ENCODE data around the gene STKLD1.

The STKLD1 gene

DNA sequence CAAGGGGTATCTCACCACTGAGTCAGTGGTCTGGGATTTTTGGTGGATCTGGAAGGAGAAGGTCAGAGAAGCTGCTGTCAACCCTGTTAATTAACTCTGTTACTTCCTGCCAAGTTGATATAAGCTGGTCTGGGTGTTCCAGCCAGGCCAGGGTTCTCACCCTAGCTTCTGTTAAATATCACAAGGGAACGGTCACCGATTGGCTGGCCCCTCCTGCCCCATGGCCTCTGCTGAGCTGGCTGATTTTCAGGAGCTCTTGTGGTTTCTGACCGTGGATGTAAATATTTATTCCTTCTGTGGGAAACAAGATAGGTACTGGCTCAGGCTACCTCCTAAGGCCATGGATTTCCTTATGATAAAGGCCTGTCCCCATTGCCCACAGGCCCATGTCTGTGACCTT lies 47.0 kb downstream of the STKLD1 start:
- Histone ChIP-seq H3K9me3 (ENCODE audit: control insufficient read depth in 1 of 2, low read length in 2 of 2) (no peaks in the 10 kb centered on the region), H3K36me3 (ENCODE audit: control insufficient read depth in 1 of 2, insufficient read depth in 2 of 2, low read length in 2 of 2) (peaks cover 0 to 3% of the 10 kb centered on the region in 2 donors)

DNA sequence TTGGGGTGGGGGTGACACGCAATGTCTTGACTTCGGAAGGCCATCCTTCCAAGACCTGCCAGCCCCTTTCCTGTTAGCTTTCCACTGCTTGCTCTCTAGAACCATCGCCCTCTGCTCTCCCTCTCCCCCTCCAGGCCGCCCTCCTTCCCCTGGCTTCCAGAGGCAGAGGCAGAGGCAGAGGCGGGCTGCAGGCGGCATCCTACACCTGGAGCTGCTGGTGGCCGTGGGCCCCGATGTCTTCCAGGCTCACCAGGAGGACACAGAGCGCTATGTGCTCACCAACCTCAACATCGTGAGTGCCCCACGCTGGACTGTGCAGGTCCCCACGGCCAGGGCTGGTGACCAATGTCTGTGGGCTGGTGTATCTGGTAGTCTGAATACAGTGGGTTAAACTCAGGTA lies 48.0 kb downstream of the STKLD1 start:
- Histone ChIP-seq H3K27me3 (ENCODE audit: low read depth, low read length) (peaks cover 4% of the 10 kb centered on the region), H3K4me3 (ENCODE audit: low read depth in 1 of 2, low read length in 2 of 2) (no peak overlapping the region), H3K9me3 (ENCODE audit: control insufficient read depth in 1 of 2, low read length in 2 of 2) (no peaks in the 10 kb centered on the region), H3K27ac (ENCODE audit: low read length) (no peak overlapping the region), H3K36me3 (ENCODE audit: control insufficient read depth in 1 of 2, insufficient read depth in 2 of 2, low read length in 2 of 2) (peaks cover 0 to 3% of the 10 kb centered on the region in 2 donors), H3K4me1 (ENCODE audit: control insufficient read depth in 1 of 2, insufficient read depth in 2 of 2, low read length in 2 of 2) (peaks cover 0 to under 1% of the 10 kb centered on the region in 2 donors)

More for the DNA sequence above, 47.0 kb downstream of the STKLD1 start:
- Histone ChIP-seq H3K4me3 (ENCODE audit: low read depth in 1 of 2, low read length in 2 of 2) (no peak overlapping the region), H3K4me1 (ENCODE audit: control insufficient read depth in 1 of 2, insufficient read depth in 2 of 2, low read length in 2 of 2) (peaks cover 0 to 5% of the 10 kb centered on the region in 2 donors), H3K27ac (ENCODE audit: low read length) (no peak overlapping the region), H3K27me3 (ENCODE audit: low read depth, low read length) (peaks cover 4% of the 10 kb centered on the region)

DNA sequence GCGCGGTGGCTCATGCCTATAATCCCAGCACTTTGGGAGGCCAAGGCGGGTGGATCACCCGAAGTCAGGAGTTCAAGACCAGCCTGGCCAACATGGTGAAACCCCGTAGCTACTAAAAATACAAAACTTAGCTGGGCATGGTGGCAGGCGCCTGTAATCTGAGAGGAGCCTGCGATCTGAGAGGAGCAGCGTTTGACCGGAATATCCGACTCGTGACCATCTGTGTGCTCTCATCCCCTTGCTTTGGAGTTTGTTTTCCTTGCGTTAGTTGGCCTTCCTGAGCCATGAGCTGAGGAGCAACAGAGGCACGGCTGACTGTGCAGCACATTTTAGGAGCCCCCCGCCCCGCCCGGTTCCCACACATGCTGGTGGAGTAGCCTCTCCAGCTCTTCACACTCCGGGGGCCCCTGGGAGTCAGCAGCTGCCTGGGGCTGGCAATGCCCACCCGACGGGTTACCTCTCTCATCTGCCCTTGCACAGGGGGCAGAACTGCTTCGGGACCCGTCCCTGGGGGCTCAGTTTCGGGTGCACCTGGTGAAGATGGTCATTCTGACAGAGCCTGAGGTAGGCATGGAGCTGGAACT lies 49.0 kb downstream of the STKLD1 start:
- H3K4me1 ChIP-seq (ENCODE audit: control insufficient read depth in 1 of 2, insufficient read depth in 2 of 2, low read length in 2 of 2) = peaks cover 0 to 7% of the 10 kb centered on the region in 2 donors
- no peak overlapping the region for H3K27ac ChIP-seq (ENCODE audit: low read length)
- H3K36me3 ChIP-seq (ENCODE audit: control insufficient read depth in 1 of 2, insufficient read depth in 2 of 2, low read length in 2 of 2) = peaks cover 0 to 3% of the 10 kb centered on the region in 2 donors
- H3K27me3 ChIP-seq (ENCODE audit: low read depth, low read length) = peaks cover 4% of the 10 kb centered on the region
- H3K9me3 ChIP-seq (ENCODE audit: control insufficient read depth in 1 of 2, low read length in 2 of 2) = no peaks in the 10 kb centered on the region
- no peak overlapping the region for H3K4me3 ChIP-seq (ENCODE audit: low read depth in 1 of 2, low read length in 2 of 2)

DNA sequence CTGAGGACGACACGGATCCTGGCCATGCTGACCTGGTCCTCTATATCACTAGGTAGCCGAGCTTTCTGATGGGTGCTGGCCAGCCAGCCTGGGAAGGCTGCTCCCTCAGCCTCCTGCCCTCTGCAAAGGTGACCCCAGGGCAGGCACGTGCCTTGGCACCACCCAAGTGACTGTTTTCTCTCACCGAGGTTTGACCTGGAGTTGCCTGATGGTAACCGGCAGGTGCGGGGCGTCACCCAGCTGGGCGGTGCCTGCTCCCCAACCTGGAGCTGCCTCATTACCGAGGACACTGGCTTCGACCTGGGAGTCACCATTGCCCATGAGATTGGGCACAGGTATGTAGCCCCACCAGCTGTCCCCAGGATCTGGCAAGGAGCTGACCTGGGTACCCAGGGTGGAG lies 49.8 kb downstream of the STKLD1 start:
- peaks cover 4% of the 10 kb centered on the region for H3K27me3 ChIP-seq (ENCODE audit: low read depth, low read length)
- H3K4me3 ChIP-seq (ENCODE audit: low read depth in 1 of 2, low read length in 2 of 2) = no peak overlapping the region
- no peaks in the 10 kb centered on the region for H3K9me3 ChIP-seq (ENCODE audit: control insufficient read depth in 1 of 2, low read length in 2 of 2)
- peaks cover 0 to 3% of the 10 kb centered on the region in 2 donors for H3K36me3 ChIP-seq (ENCODE audit: control insufficient read depth in 1 of 2, insufficient read depth in 2 of 2, low read length in 2 of 2)
- peaks cover 0 to 7% of the 10 kb centered on the region in 2 donors for H3K4me1 ChIP-seq (ENCODE audit: control insufficient read depth in 1 of 2, insufficient read depth in 2 of 2, low read length in 2 of 2)
- H3K27ac ChIP-seq (ENCODE audit: low read length) = no peak overlapping the region

DNA sequence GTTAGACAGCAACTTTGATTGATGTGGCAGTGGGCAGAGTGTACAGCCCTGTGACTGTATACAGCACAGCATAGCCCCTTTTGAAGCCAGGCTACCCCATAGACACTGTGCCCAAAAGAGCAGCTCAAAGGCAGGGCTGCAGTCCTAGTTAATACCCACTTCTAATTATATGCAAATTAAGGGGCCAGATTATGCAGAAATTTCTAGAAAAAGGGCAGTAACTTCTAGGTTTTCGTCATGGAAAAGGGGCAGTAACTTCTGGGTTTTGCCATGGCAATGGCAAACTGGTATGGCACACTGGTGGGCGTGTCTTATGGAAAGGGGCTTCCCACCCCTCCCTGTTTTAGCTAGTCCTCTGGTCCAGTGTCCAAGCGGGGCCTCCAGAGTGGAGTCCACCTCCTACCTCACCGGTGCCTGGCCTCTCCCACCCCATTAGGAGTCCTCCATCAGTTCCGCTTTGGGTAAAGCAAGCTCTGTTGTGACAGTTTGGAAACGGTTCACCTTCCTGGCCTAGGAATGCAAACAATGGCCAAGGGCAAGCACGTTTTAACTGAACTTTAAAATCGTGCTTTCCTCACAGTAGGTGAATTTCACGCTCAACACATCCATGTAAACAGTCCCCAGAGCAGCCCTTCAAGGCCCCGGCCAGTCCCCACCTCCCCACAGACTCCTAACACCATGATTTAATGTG lies 51.6 kb downstream of the STKLD1 start:
- peaks cover 0 to 3% of the 10 kb centered on the region in 2 donors for H3K36me3 ChIP-seq (ENCODE audit: control insufficient read depth in 1 of 2, insufficient read depth in 2 of 2, low read length in 2 of 2)
- H3K27me3 ChIP-seq (ENCODE audit: low read depth, low read length) = peaks cover 4% of the 10 kb centered on the region
- H3K9me3 ChIP-seq (ENCODE audit: control insufficient read depth in 1 of 2, low read length in 2 of 2) = no peaks in the 10 kb centered on the region
- no peak overlapping the region for H3K27ac ChIP-seq (ENCODE audit: low read length)
- no peak overlapping the region for H3K4me3 ChIP-seq (ENCODE audit: low read depth in 1 of 2, low read length in 2 of 2)
- peaks cover 0 to 7% of the 10 kb centered on the region in 2 donors for H3K4me1 ChIP-seq (ENCODE audit: control insufficient read depth in 1 of 2, insufficient read depth in 2 of 2, low read length in 2 of 2)

DNA sequence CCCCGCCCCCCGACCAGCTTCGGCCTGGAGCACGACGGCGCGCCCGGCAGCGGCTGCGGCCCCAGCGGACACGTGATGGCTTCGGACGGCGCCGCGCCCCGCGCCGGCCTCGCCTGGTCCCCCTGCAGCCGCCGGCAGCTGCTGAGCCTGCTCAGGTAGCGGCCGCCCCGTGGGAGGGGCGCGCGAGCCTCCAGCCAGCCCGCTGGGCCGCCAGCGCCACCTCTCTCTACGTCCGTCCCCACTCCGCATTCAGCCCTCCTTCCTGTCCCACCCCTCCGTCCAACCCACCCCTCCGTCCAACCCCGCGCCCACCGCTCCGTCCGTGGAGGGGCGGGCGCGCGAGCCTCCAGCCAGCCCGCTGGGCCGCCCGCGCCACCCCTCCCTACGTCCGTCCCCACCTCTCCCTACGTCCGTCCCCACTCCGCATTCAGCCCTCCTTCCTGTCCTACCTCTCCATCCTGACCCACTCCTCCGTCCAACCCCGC lies 52.5 kb downstream of the STKLD1 start:
- Histone ChIP-seq H3K4me1 (ENCODE audit: control insufficient read depth in 1 of 2, insufficient read depth in 2 of 2, low read length in 2 of 2) (peaks cover 0 to 7% of the 10 kb centered on the region in 2 donors), H3K27ac (ENCODE audit: low read length) (no peak overlapping the region), H3K4me3 (ENCODE audit: low read depth in 1 of 2, low read length in 2 of 2) (no peak overlapping the region), H3K27me3 (ENCODE audit: low read depth, low read length) (peaks cover 4% of the 10 kb centered on the region), H3K36me3 (ENCODE audit: control insufficient read depth in 1 of 2, insufficient read depth in 2 of 2, low read length in 2 of 2) (peaks cover 0 to 3% of the 10 kb centered on the region in 2 donors), H3K9me3 (ENCODE audit: control insufficient read depth in 1 of 2, low read length in 2 of 2) (no peaks in the 10 kb centered on the region)

DNA sequence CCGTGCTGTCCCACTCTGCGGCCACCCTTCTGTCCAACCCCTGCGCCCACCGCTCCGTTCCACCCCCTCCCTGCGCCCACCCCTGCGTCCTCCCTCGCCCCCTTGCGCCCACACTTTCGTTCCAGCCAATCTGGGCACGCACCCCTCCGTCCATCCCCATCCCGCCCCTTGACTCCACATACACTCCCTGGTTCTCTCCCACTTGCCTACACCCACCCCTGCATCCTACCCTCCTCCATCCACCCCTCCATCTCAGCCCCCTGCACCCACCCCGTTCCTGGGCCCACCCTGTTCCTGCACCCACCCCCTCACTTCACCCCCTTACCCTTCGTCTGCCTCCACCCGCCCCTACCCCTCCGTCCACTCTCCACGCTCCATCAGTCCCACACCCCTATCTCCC lies 53.0 kb downstream of the STKLD1 start:
- no peaks in the 10 kb centered on the region for H3K9me3 ChIP-seq (ENCODE audit: control insufficient read depth in 1 of 2, low read length in 2 of 2)
- peak overlapping the region in 1 of 2 donors; percentile 14 for H3K4me3 ChIP-seq (ENCODE audit: low read depth in 1 of 2, low read length in 2 of 2)
- peaks cover 0 to 7% of the 10 kb centered on the region in 2 donors for H3K4me1 ChIP-seq (ENCODE audit: control insufficient read depth in 1 of 2, insufficient read depth in 2 of 2, low read length in 2 of 2)
- H3K27me3 ChIP-seq (ENCODE audit: low read depth, low read length) = peaks cover 4% of the 10 kb centered on the region
- H3K36me3 ChIP-seq (ENCODE audit: control insufficient read depth in 1 of 2, insufficient read depth in 2 of 2, low read length in 2 of 2) = peaks cover 0 to 3% of the 10 kb centered on the region in 2 donors
- H3K27ac ChIP-seq (ENCODE audit: low read length) = no peak overlapping the region

DNA sequence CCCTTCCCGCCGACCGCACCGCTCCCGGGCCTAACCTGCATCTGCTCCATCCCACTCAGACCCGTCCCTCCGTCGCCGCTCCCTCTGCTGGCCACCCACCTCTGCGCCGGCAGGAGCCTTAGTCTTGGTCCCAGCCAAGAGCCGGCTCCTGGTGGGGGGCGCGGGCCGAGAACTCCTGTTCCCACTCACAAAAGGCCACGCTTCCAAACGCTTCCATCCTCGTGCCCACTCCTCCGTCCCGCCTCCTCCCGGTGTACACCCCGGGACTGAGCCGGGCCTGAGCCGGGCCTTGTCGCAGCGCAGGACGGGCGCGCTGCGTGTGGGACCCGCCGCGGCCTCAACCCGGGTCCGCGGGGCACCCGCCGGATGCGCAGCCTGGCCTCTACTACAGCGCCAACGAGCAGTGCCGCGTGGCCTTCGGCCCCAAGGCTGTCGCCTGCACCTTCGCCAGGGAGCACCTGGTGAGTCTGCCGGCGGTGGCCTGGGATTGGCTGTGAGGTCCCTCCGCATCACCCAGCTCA lies 53.5 kb downstream of the STKLD1 start:
- peak overlapping the region in 1 of 2 donors; percentile 14 for H3K4me3 ChIP-seq (ENCODE audit: low read depth in 1 of 2, low read length in 2 of 2)
- H3K4me1 ChIP-seq (ENCODE audit: control insufficient read depth in 1 of 2, insufficient read depth in 2 of 2, low read length in 2 of 2) = peaks cover 0 to 7% of the 10 kb centered on the region in 2 donors
- peaks cover 4% of the 10 kb centered on the region for H3K27me3 ChIP-seq (ENCODE audit: low read depth, low read length)
- peaks cover 0 to 3% of the 10 kb centered on the region in 2 donors for H3K36me3 ChIP-seq (ENCODE audit: control insufficient read depth in 1 of 2, insufficient read depth in 2 of 2, low read length in 2 of 2)
- H3K9me3 ChIP-seq (ENCODE audit: control insufficient read depth in 1 of 2, low read length in 2 of 2) = no peaks in the 10 kb centered on the region
- no peak overlapping the region for H3K27ac ChIP-seq (ENCODE audit: low read length)

DNA sequence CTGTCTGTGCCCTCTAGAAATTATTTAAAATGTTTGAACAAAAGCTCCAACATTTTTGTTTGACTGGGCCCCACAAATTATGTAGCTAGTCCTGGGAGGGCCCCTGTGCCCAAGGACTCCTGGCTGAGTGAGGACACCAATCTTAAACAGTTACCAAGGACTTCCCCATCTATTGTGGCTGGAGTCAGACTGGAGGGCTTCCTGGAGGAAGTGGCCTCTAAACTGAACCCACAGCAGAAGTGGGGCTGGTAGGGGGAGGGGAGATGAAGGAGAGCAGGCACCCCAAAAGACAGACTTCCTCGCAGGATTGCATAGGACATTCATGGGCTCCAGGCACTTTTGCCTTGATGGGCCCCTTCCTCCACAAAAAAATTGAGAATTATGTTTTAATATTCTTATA lies 54.1 kb downstream of the STKLD1 start:
- Histone ChIP-seq H3K9me3 (ENCODE audit: control insufficient read depth in 1 of 2, low read length in 2 of 2) (no peaks in the 10 kb centered on the region), H3K36me3 (ENCODE audit: control insufficient read depth in 1 of 2, insufficient read depth in 2 of 2, low read length in 2 of 2) (peaks cover 0 to 2% of the 10 kb centered on the region in 2 donors), H3K4me3 (ENCODE audit: low read depth in 1 of 2, low read length in 2 of 2) (no peak overlapping the region), H3K4me1 (ENCODE audit: control insufficient read depth in 1 of 2, insufficient read depth in 2 of 2, low read length in 2 of 2) (peaks cover 0 to 7% of the 10 kb centered on the region in 2 donors), H3K27ac (ENCODE audit: low read length) (no peak overlapping the region), H3K27me3 (ENCODE audit: low read depth, low read length) (peaks cover 4% of the 10 kb centered on the region)

DNA sequence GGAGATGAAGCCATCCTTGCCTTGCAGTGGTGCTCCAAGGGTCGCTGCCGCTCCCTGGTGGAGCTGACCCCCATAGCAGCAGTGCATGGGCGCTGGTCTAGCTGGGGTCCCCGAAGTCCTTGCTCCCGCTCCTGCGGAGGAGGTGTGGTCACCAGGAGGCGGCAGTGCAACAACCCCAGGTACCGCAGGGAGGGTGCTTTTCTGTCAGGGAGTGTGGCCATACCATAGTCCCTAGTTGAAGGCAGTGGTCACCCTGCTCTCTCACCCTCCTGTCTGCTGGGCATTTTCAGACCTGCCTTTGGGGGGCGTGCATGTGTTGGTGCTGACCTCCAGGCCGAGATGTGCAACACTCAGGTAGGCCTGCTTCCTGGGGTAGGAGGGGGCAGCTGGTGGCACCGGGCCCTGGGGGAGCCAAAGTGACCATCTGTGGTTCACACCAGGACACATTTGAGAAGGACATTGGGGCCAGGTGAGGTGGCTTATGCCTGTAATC lies 57.2 kb downstream of the STKLD1 start:
- no peak overlapping the region for H3K4me3 ChIP-seq (ENCODE audit: low read depth in 1 of 2, low read length in 2 of 2)
- H3K27ac ChIP-seq (ENCODE audit: low read length) = no peak overlapping the region
- H3K4me1 ChIP-seq (ENCODE audit: control insufficient read depth in 1 of 2, insufficient read depth in 2 of 2, low read length in 2 of 2) = peaks cover 0 to 7% of the 10 kb centered on the region in 2 donors
- H3K36me3 ChIP-seq (ENCODE audit: control insufficient read depth in 1 of 2, insufficient read depth in 2 of 2, low read length in 2 of 2) = no peaks in the 10 kb centered on the region
- no peaks in the 10 kb centered on the region for H3K9me3 ChIP-seq (ENCODE audit: control insufficient read depth in 1 of 2, low read length in 2 of 2)
- no peaks in the 10 kb centered on the region for H3K27me3 ChIP-seq (ENCODE audit: low read depth, low read length)

DNA sequence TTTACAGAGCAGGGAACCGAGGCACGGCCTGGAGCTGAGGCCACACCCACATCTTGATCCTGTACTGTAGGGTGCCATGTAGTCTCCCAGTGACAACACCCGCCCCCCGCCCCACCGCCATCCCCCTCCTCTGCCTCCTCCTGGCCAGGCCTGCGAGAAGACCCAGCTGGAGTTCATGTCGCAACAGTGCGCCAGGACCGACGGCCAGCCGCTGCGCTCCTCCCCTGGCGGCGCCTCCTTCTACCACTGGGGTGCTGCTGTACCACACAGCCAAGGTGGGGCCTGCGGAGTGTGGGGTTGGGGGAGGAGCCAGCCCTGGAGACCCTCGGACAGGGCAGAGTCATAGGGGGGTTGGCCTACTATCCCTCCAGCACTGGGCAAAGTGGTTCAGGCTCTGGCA lies 60.5 kb downstream of the STKLD1 start:
- H3K4me1 ChIP-seq (ENCODE audit: control insufficient read depth in 1 of 2, insufficient read depth in 2 of 2, low read length in 2 of 2) = no peaks in the 10 kb centered on the region
- no peaks in the 10 kb centered on the region for H3K36me3 ChIP-seq (ENCODE audit: control insufficient read depth in 1 of 2, insufficient read depth in 2 of 2, low read length in 2 of 2)
- no peak overlapping the region for H3K4me3 ChIP-seq (ENCODE audit: low read depth in 1 of 2, low read length in 2 of 2)
- no peak overlapping the region for H3K27ac ChIP-seq (ENCODE audit: low read length)
- no peaks in the 10 kb centered on the region for H3K9me3 ChIP-seq (ENCODE audit: control insufficient read depth in 1 of 2, low read length in 2 of 2)
- no peaks in the 10 kb centered on the region for H3K27me3 ChIP-seq (ENCODE audit: low read depth, low read length)
